Gastrocnemius medialis (tissue), 4 donors: ENCODE measurements around the gene SCNN1B.

ENCODE experiments used
- CTCF ChIP-seq, 5 experiments: fragments of 450-650 bp in 3 of 5; fragments of 200-600 bp in 2 of 5; sonication (generic) in 2 of 5; IDR thresholded peaks in 4 of 5; conservative IDR thresholded peaks in 1 of 5; 1 replicate in 4 of 5; 2 replicates in 1 of 5; pipeline ENCODE4 v1.5.1; 2016 to 2019; ENCODE audit warnings: antibody characterized with exemption in 5 of 5, mild to moderate bottlenecking in 3 of 5, moderate library complexity in 3 of 5
- POLR2A ChIP-seq, 2 donors: fragments of 450-650 bp; IDR thresholded peaks; one replicate each; pipeline ENCODE4 v1.6.1; 2017; ENCODE audit warnings: antibody characterized with exemption in 2 of 2, mild to moderate bottlenecking in 2 of 2, moderate library complexity in 2 of 2

GRCh38 chr16:23337836-23338550 is 35.9 kb downstream of the SCNN1B start:
- TF ChIP-seq CTCF (IDR thresholded peaks at IDR 0.05 in 4 of 5, conservative IDR thresholded peaks at IDR 0.05 in 1 of 5): no peak
- no peak for TF ChIP-seq POLR2A (IDR thresholded peaks at IDR 0.05)
